GM23338 (cell line): ENCODE measurements around the gene ATL2. TPM values are rescaled to one million over a fixed set of nuclear protein-coding genes. Genes with fewer than 3 reads are reported as not detected.

Experiments used
- ATAC-seq: fragments of 200-7000 bp; cut with Tn5 transposase; 3 replicates; pipeline ENCODE4 v1.9.1; 2020
- DNase-seq: peaks from one replicate; pipeline ENCODE4 v3.0.0-alpha.2; 2015; ENCODE audit warnings: low spot score
- H2AFZ ChIP-seq: fragments of 200-600 bp; sonication (generic); 2 replicates; pipeline ENCODE4 v1.8.0; 2016; ENCODE audit warnings: antibody characterized with exemption, mild to moderate bottlenecking, moderate library complexity
- H3F3A ChIP-seq: fragments of 200-600 bp; sonication (generic); replicated peaks from 2 replicates; pipeline ENCODE4 v1.8.0; 2017; ENCODE audit warnings: antibody characterized with exemption, mixed run types, low read depth
- H3K27ac ChIP-seq: fragments of 200-600 bp; sonication (generic); 2 replicates; pipeline ENCODE4 v1.6.1; 2016; ENCODE audit warnings: low read depth
- H3K27me3 ChIP-seq: fragments of 200-600 bp; sonication (generic); 2 replicates; pipeline ENCODE4 v1.8.0; 2016; ENCODE audit warnings: mild to moderate bottlenecking, mixed run types, moderate library complexity; ENCODE audit not compliant: insufficient read depth
- H3K36me3 ChIP-seq: fragments of 200-600 bp; sonication (generic); 2 replicates; pipeline ENCODE4 v1.8.0; 2016; ENCODE audit warnings: mild to moderate bottlenecking; ENCODE audit not compliant: insufficient read depth
- H3K4me1 ChIP-seq: fragments of 200-600 bp; sonication (generic); 2 replicates; pipeline ENCODE4 v1.8.0; 2016; ENCODE audit warnings: mild to moderate bottlenecking, moderate library complexity; ENCODE audit not compliant: insufficient read depth
- H3K4me2 ChIP-seq: fragments of 200-600 bp; sonication (generic); 2 replicates; pipeline ENCODE4 v1.7.1; 2017; ENCODE audit warnings: mixed run types
- H3K4me3 ChIP-seq: fragments of 200-600 bp; sonication (generic); 2 replicates; pipeline ENCODE4 v1.6.1; 2016; ENCODE audit warnings: mixed run types
- H3K79me2 ChIP-seq: fragments of 200-600 bp; sonication (generic); replicated peaks from 2 replicates; pipeline ENCODE4 v1.8.0; 2017; ENCODE audit warnings: mild to moderate bottlenecking; ENCODE audit not compliant: insufficient read depth
- H3K9me2 ChIP-seq: fragments of 200-600 bp; sonication (generic); 2 replicates; pipeline ENCODE4 v1.8.0; 2017; ENCODE audit not compliant: insufficient read depth
- H4K20me1 ChIP-seq: fragments of 200-600 bp; sonication (generic); replicated peaks from 2 replicates; pipeline ENCODE4 v1.8.0; 2017; ENCODE audit warnings: mild to moderate bottlenecking; ENCODE audit not compliant: insufficient read depth
- H3K27ac Mint-ChIP-seq: 2 replicates; pipeline ENCODE4 v1.8.0; 2020; ENCODE audit warnings: inconsistent platforms, mild to moderate bottlenecking, moderate library complexity, mixed read lengths
- H3K27me3 Mint-ChIP-seq: 3 replicates; pipeline ENCODE4 v1.8.0; 2022; ENCODE audit warnings: low read depth, mild to moderate bottlenecking, moderate library complexity, mixed read lengths, inconsistent platforms; ENCODE audit not compliant: insufficient read depth, poor library complexity
- H3K36me3 Mint-ChIP-seq: 3 replicates; pipeline ENCODE4 v1.8.0; 2021; ENCODE audit warnings: low read depth, mild to moderate bottlenecking, inconsistent platforms, moderate library complexity, mixed read lengths
- H3K4me1 Mint-ChIP-seq: 3 replicates; pipeline ENCODE4 v1.8.0; 2020; ENCODE audit warnings: mild to moderate bottlenecking, inconsistent platforms, mixed read lengths
- H3K4me3 Mint-ChIP-seq: 3 replicates; pipeline ENCODE4 v1.8.0; 2021; ENCODE audit warnings: moderate library complexity, mild to moderate bottlenecking, inconsistent platforms, mixed read lengths
- H3K9me3 Mint-ChIP-seq: 3 replicates; pipeline ENCODE4 v1.8.0; 2020; ENCODE audit warnings: moderate library complexity, mild to moderate bottlenecking, inconsistent platforms, mixed read lengths
- CREB1 ChIP-seq: fragments of 250-450 bp; sonication (Bioruptor Pico); IDR thresholded peaks from 2 replicates; pipeline ENCODE4 v1.5.0; 2020; ENCODE audit warnings: low read depth, mild to moderate bottlenecking, moderate library complexity
- EZH2 ChIP-seq: fragments of 200-600 bp; sonication (generic); IDR thresholded peaks from one replicate; pipeline ENCODE4 v1.8.0; 2017; ENCODE audit warnings: antibody characterized with exemption, mild to moderate bottlenecking, low read depth; ENCODE audit not compliant: unreplicated experiment
- EZH2phosphoT487 ChIP-seq: fragments of 200-600 bp; sonication (generic); IDR thresholded peaks from one replicate; pipeline ENCODE4 v1.8.1; 2018; ENCODE audit warnings: antibody characterized with exemption; ENCODE audit not compliant: unreplicated experiment
- JUNB ChIP-seq: IDR thresholded peaks from one replicate; pipeline ENCODE4 v1.6.1; 2016; ENCODE audit warnings: antibody characterized with exemption; ENCODE audit not compliant: unreplicated experiment
- NANOG ChIP-seq: IDR thresholded peaks from 2 replicates; pipeline ENCODE4 v1.6.1; 2016; ENCODE audit warnings: antibody characterized with exemption, borderline replicate concordance
- POLR2AphosphoS5 ChIP-seq: IDR thresholded peaks from 2 replicates; pipeline ENCODE4 v1.6.1; 2016; ENCODE audit warnings: antibody characterized with exemption, low read depth
- STAT1 ChIP-seq: IDR thresholded peaks from one replicate; pipeline ENCODE4 v1.6.1; 2016; ENCODE audit warnings: antibody characterized with exemption; ENCODE audit not compliant: unreplicated experiment
- ZNF114 ChIP-seq: fragments of 250-450 bp; sonication (Bioruptor Pico); IDR thresholded peaks from 2 replicates; pipeline ENCODE4 v1.5.0; 2020; ENCODE audit warnings: mild to moderate bottlenecking, moderate library complexity
- ZNF331 ChIP-seq: fragments of 250-450 bp; sonication (Bioruptor Pico); IDR thresholded peaks from 2 replicates; pipeline ENCODE4 v1.5.0; 2020; ENCODE audit warnings: low read depth, mild to moderate bottlenecking, moderate library complexity
- polyA plus RNA-seq: library from polyadenylated mRNA; unstranded; fragments of >200 nt; fragmentation: Nextera tagmentation; extraction: Ambion mirVana; gene quantifications from 2 replicates; pipeline ENCODE4 v1.2.1, GENCODE V29; 2016
- total RNA-seq: library from RNA; depleted of rRNA; stranded (reverse); fragments of >200 nt; shearing (Covaris generic); gene quantifications from 2 replicates; pipeline ENCODE4 v1.2.3, GENCODE V29; 2014
- TF ChIP-seq, protein P1 (sequence below), 2 experiments: fragments of 200-600 bp in 1 of 2; sonication (generic) in 1 of 2; conservative IDR thresholded peaks; 2 replicates each; pipeline versions ENCODE4 v1.5.1 to v1.6.1; 2016 to 2017; ENCODE audit warnings: antibody characterized with exemption in 2 of 2, low read depth in 2 of 2, mild to moderate bottlenecking in 2 of 2, moderate library complexity in 1 of 2
- TF ChIP-seq, protein P2 (sequence below): IDR thresholded peaks from one replicate; pipeline ENCODE4 v1.6.1; 2018; ENCODE audit warnings: antibody characterized with exemption; ENCODE audit not compliant: unreplicated experiment
- TF ChIP-seq, protein P3 (sequence below): fragments of 250-450 bp; sonication (Bioruptor Pico); IDR thresholded peaks from 2 replicates; pipeline ENCODE4 v1.5.0; 2020; ENCODE audit warnings: mild to moderate bottlenecking, moderate library complexity
- TF ChIP-seq, protein P4 (sequence below): IDR thresholded peaks from 2 replicates; pipeline ENCODE4 v1.6.1; 2016; ENCODE audit warnings: antibody characterized with exemption

The ATL2 gene
- total and polyA plus RNA-seq, 2 experiments from 2014 or later = 30.2 to 140 TPM

DNA sequence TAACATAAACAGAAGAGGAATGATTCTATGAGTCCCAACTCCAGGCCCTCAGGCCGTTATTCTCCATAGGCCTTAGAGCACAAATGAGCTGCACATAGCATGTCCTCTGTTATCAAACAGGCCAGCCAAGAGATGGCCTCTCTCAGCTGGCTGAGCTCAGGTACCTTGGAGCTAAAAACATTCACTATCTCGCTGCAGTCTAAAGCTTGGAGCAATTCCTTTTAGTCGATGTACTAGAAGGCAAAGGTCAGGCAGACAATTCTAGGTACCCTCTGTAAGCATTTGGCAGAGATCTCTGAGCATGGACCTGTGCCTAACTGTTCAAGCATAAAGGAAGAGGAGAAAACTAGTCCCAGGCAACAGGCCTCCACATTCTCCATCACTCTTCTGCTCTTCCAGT is 38.0 kb upstream of the ATL2 start:
- TF ChIP-seq JUNB (no peak), NANOG (no peak), CREB1 (no peak), STAT1 (no peak), EZH2phosphoT487 (no peak), ZNF114 (CRISPR knock-in tag) (no peak), EZH2 (no peak), POLR2AphosphoS5 (no peak), ZNF331 (CRISPR knock-in tag) (no peak)
- TF ChIP-seq, protein P1, sequence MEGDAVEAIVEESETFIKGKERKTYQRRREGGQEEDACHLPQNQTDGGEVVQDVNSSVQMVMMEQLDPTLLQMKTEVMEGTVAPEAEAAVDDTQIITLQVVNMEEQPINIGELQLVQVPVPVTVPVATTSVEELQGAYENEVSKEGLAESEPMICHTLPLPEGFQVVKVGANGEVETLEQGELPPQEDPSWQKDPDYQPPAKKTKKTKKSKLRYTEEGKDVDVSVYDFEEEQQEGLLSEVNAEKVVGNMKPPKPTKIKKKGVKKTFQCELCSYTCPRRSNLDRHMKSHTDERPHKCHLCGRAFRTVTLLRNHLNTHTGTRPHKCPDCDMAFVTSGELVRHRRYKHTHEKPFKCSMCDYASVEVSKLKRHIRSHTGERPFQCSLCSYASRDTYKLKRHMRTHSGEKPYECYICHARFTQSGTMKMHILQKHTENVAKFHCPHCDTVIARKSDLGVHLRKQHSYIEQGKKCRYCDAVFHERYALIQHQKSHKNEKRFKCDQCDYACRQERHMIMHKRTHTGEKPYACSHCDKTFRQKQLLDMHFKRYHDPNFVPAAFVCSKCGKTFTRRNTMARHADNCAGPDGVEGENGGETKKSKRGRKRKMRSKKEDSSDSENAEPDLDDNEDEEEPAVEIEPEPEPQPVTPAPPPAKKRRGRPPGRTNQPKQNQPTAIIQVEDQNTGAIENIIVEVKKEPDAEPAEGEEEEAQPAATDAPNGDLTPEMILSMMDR (conservative IDR thresholded peaks at IDR 0.05; ENCODE audit: low read depth in 2 of 2) = no peak
- TF ChIP-seq, protein P2, sequence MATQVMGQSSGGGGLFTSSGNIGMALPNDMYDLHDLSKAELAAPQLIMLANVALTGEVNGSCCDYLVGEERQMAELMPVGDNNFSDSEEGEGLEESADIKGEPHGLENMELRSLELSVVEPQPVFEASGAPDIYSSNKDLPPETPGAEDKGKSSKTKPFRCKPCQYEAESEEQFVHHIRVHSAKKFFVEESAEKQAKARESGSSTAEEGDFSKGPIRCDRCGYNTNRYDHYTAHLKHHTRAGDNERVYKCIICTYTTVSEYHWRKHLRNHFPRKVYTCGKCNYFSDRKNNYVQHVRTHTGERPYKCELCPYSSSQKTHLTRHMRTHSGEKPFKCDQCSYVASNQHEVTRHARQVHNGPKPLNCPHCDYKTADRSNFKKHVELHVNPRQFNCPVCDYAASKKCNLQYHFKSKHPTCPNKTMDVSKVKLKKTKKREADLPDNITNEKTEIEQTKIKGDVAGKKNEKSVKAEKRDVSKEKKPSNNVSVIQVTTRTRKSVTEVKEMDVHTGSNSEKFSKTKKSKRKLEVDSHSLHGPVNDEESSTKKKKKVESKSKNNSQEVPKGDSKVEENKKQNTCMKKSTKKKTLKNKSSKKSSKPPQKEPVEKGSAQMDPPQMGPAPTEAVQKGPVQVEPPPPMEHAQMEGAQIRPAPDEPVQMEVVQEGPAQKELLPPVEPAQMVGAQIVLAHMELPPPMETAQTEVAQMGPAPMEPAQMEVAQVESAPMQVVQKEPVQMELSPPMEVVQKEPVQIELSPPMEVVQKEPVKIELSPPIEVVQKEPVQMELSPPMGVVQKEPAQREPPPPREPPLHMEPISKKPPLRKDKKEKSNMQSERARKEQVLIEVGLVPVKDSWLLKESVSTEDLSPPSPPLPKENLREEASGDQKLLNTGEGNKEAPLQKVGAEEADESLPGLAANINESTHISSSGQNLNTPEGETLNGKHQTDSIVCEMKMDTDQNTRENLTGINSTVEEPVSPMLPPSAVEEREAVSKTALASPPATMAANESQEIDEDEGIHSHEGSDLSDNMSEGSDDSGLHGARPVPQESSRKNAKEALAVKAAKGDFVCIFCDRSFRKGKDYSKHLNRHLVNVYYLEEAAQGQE = no peak
- TF ChIP-seq, protein P3, sequence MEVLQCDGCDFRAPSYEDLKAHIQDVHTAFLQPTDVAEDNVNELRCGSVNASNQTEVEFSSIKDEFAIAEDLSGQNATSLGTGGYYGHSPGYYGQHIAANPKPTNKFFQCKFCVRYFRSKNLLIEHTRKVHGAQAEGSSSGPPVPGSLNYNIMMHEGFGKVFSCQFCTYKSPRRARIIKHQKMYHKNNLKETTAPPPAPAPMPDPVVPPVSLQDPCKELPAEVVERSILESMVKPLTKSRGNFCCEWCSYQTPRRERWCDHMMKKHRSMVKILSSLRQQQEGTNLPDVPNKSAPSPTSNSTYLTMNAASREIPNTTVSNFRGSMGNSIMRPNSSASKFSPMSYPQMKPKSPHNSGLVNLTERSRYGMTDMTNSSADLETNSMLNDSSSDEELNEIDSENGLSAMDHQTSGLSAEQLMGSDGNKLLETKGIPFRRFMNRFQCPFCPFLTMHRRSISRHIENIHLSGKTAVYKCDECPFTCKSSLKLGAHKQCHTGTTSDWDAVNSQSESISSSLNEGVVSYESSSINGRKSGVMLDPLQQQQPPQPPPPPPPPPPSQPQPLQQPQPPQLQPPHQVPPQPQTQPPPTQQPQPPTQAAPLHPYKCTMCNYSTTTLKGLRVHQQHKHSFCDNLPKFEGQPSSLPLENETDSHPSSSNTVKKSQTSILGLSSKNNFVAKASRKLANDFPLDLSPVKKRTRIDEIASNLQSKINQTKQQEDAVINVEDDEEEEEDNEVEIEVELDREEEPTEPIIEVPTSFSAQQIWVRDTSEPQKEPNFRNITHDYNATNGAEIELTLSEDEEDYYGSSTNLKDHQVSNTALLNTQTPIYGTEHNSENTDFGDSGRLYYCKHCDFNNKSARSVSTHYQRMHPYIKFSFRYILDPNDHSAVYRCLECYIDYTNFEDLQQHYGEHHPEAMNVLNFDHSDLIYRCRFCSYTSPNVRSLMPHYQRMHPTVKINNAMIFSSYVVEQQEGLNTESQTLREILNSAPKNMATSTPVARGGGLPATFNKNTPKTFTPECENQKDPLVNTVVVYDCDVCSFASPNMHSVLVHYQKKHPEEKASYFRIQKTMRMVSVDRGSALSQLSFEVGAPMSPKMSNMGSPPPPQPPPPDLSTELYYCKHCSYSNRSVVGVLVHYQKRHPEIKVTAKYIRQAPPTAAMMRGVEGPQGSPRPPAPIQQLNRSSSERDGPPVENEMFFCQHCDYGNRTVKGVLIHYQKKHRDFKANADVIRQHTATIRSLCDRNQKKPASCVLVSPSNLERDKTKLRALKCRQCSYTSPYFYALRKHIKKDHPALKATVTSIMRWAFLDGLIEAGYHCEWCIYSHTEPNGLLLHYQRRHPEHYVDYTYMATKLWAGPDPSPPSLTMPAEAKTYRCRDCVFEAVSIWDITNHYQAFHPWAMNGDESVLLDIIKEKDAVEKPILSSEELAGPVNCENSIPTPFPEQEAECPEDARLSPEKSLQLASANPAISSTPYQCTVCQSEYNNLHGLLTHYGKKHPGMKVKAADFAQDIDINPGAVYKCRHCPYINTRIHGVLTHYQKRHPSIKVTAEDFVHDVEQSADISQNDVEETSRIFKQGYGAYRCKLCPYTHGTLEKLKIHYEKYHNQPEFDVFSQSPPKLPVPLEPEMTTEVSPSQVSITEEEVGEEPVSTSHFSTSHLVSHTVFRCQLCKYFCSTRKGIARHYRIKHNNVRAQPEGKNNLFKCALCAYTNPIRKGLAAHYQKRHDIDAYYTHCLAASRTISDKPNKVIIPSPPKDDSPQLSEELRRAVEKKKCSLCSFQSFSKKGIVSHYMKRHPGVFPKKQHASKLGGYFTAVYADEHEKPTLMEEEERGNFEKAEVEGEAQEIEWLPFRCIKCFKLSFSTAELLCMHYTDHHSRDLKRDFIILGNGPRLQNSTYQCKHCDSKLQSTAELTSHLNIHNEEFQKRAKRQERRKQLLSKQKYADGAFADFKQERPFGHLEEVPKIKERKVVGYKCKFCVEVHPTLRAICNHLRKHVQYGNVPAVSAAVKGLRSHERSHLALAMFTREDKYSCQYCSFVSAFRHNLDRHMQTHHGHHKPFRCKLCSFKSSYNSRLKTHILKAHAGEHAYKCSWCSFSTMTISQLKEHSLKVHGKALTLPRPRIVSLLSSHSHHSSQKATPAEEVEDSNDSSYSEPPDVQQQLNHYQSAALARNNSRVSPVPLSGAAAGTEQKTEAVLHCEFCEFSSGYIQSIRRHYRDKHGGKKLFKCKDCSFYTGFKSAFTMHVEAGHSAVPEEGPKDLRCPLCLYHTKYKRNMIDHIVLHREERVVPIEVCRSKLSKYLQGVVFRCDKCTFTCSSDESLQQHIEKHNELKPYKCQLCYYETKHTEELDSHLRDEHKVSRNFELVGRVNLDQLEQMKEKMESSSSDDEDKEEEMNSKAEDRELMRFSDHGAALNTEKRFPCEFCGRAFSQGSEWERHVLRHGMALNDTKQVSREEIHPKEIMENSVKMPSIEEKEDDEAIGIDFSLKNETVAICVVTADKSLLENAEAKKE (CRISPR knock-in tag) = no peak
- TF ChIP-seq, protein P4, sequence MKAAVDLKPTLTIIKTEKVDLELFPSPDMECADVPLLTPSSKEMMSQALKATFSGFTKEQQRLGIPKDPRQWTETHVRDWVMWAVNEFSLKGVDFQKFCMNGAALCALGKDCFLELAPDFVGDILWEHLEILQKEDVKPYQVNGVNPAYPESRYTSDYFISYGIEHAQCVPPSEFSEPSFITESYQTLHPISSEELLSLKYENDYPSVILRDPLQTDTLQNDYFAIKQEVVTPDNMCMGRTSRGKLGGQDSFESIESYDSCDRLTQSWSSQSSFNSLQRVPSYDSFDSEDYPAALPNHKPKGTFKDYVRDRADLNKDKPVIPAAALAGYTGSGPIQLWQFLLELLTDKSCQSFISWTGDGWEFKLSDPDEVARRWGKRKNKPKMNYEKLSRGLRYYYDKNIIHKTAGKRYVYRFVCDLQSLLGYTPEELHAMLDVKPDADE = no peak

More for the DNA sequence above, 38.0 kb upstream of the ATL2 start:
- Mint-ChIP-seq H3K4me1 (0 out of 3 replicates have a peak, but pooled peaks cover under 1% of the 10 kb centered on the region), H3K9me3 (peaks cover 31% of the 10 kb centered on the region), H3K27ac (no peak overlapping the region), H3K27me3 (peaks cover 5% of the 10 kb centered on the region), H3K4me3 (no peak overlapping the region), H3K36me3 (peaks cover 26% of the 10 kb centered on the region)
- DNase-seq (no peak), ATAC-seq (no peak)
- Histone ChIP-seq H3K4me1 (peaks cover 4% of the 10 kb centered on the region; the same call in 1 of the 2 replicates), H3F3A (no peaks in the 10 kb centered on the region), H3K36me3 (peaks cover 6% of the 10 kb centered on the region; the same call in 1 of the 2 replicates), H3K79me2 (no peaks in the 10 kb centered on the region), H2AFZ (no peak overlapping the region), H3K27me3 (no peaks in the 10 kb centered on the region), H3K27ac (no peak overlapping the region), H3K4me2 (no peak overlapping the region), H3K4me3 (no peak overlapping the region), H4K20me1 (no peaks in the 10 kb centered on the region), H3K9me2 (no peaks in the 10 kb centered on the region)
